Suprapubic skin (tissue), 4 donors: ENCODE results near the gene DTNB. TPM values are rescaled to one million over a fixed set of nuclear protein-coding genes. Genes with fewer than 3 reads are reported as not detected.

Experiments
- DNase-seq, 2 donors: peaks; one replicate each; pipeline ENCODE4 v3.0.0-alpha.2; 2019; ENCODE audit warnings: low spot score in 2 of 2
- H3K27ac ChIP-seq: fragments of 200-600 bp; sonication (generic); one replicate; pipeline ENCODE4 v1.5.1; 2019
- H3K27me3 ChIP-seq: fragments of 200-600 bp; sonication (generic); one replicate; pipeline ENCODE4 v1.5.1; 2019
- H3K36me3 ChIP-seq: fragments of 200-600 bp; sonication (generic); one replicate; pipeline ENCODE4 v1.5.1; 2019
- H3K4me1 ChIP-seq: fragments of 200-600 bp; sonication (generic); one replicate; pipeline ENCODE4 v1.5.1; 2019
- H3K4me3 ChIP-seq: fragments of 200-600 bp; sonication (generic); one replicate; pipeline ENCODE4 v1.5.1; 2019; ENCODE audit warnings: mild to moderate bottlenecking
- H3K9me3 ChIP-seq: fragments of 200-600 bp; sonication (generic); one replicate; pipeline ENCODE4 v1.5.1; 2019
- CTCF ChIP-seq, 2 donors: fragments of 200-600 bp in 1 of 2; fragments of 450-650 bp in 1 of 2; sonication (generic) in 1 of 2; IDR thresholded peaks; one replicate each; pipeline ENCODE4 v1.5.1; 2016 to 2019; ENCODE audit warnings: antibody characterized with exemption in 2 of 2, mild to moderate bottlenecking in 1 of 2, moderate library complexity in 1 of 2
- EP300 ChIP-seq: sonication (generic); formaldehyde crosslinking; IDR thresholded peaks from one replicate; pipeline ENCODE4 v1.6.1; 2017; ENCODE audit warnings: antibody characterized with exemption
- POLR2A ChIP-seq, 2 donors: fragments of 450-650 bp; IDR thresholded peaks; one replicate each; pipeline ENCODE4 v1.6.1; 2017; ENCODE audit warnings: antibody characterized with exemption in 2 of 2, mild to moderate bottlenecking in 2 of 2, moderate library complexity in 2 of 2
- POLR2AphosphoS5 ChIP-seq, 3 donors: sonication (generic); formaldehyde crosslinking; IDR thresholded peaks; one replicate each; pipeline ENCODE4 v1.6.1; 2017; ENCODE audit warnings: antibody characterized with exemption in 3 of 3
- WGBS: methylation state at CpG from one replicate; pipeline ENCODE4 v1.1.5; 2018; 5-methylcytosine and 5-hydroxymethylcytosine counted together
- total RNA-seq, 4 donors: library from RNA; depleted of rRNA; stranded (reverse); fragments of >200 nt; gene quantifications; one replicate each; pipeline ENCODE4 v1.1.0, GENCODE V29; 2016

The DTNB gene
- total RNA-seq, 4 donors from 2014 or later = 11.8 to 40.1 (median 24.1) TPM

- no peak for DNase-seq
- H3K9me3 ChIP-seq = no peaks in the 10 kb centered on the region
- no peak for TF ChIP-seq EP300
- no peak for TF ChIP-seq CTCF (IDR thresholded peaks at IDR 0.05)
- no peak for TF ChIP-seq POLR2AphosphoS5 (IDR thresholded peaks at IDR 0.05)
- no peak for TF ChIP-seq POLR2A (IDR thresholded peaks at IDR 0.05)
- H3K4me3 ChIP-seq = no peak overlapping the region
- no peaks in the 10 kb centered on the region for H3K36me3 ChIP-seq
- no peak overlapping the region for H3K27ac ChIP-seq
- H3K27me3 ChIP-seq = no peaks in the 10 kb centered on the region
- no peaks in the 10 kb centered on the region for H3K4me1 ChIP-seq
- WGBS = 97% methylated on average over 3 of the region's 3 CpGs
Observed at GRCh38 chr2:25499157-25499556, 174.2 kb downstream of the DTNB start.

DNA sequence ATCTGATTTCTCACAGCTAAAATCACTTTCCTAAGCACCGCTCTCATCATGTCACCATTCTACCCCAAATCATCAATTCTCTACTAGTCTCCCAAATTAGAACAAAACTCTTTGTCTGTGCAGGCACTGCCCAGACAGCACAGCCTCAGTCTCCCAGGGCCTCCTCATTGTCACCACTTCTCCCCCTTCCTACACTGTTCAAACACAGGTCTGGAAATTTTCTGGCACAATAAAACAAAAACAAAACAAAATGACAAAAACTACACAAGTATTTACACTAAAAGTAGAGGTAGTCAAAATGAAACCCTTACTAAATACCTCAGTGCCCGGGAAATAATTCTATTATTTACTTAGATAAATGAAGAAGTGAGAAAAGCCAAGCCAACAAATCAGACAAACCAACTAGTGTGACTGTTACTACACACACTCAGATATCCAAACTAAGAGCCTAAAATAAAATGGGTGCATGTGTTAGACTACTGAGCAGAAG is 175.4 kb downstream of the DTNB start:
- Histone ChIP-seq H3K36me3 (no peaks in the 10 kb centered on the region), H3K27ac (no peak overlapping the region), H3K4me1 (no peaks in the 10 kb centered on the region), H3K9me3 (no peaks in the 10 kb centered on the region), H3K27me3 (no peaks in the 10 kb centered on the region), H3K4me3 (no peak overlapping the region)
- 90% methylated on average over 2 of the region's 2 CpGs for WGBS
- TF ChIP-seq CTCF (IDR thresholded peaks at IDR 0.05) (no peak), POLR2AphosphoS5 (IDR thresholded peaks at IDR 0.05) (no peak), POLR2A (IDR thresholded peaks at IDR 0.05) (no peak), EP300 (no peak)
- DNase-seq = no peak

GRCh38 chr2:25497229-25497917 is 176.0 kb downstream of the DTNB start:
- Histone ChIP-seq H3K36me3 (no peaks in the 10 kb centered on the region), H3K9me3 (no peaks in the 10 kb centered on the region), H3K4me3 (no peak overlapping the region), H3K27me3 (no peaks in the 10 kb centered on the region), H3K27ac (no peak overlapping the region), H3K4me1 (no peaks in the 10 kb centered on the region)
- WGBS = 89% methylated on average over 5 of the region's 5 CpGs
- no peak for DNase-seq
- TF ChIP-seq CTCF (IDR thresholded peaks at IDR 0.05) (no peak), EP300 (no peak), POLR2AphosphoS5 (IDR thresholded peaks at IDR 0.05) (no peak), POLR2A (IDR thresholded peaks at IDR 0.05) (no peak)

GRCh38 chr2:25494616-25495015 is 178.8 kb downstream of the DTNB start:
- H3K27me3 ChIP-seq = no peaks in the 10 kb centered on the region
- H3K4me3 ChIP-seq = no peak overlapping the region
- 83% methylated on average over 2 of the region's 2 CpGs for WGBS
- DNase-seq = no peak
- TF ChIP-seq POLR2A (IDR thresholded peaks at IDR 0.05) (no peak), EP300 (no peak), CTCF (IDR thresholded peaks at IDR 0.05) (no peak), POLR2AphosphoS5 (IDR thresholded peaks at IDR 0.05) (no peak)
- no peaks in the 10 kb centered on the region for H3K4me1 ChIP-seq
- H3K9me3 ChIP-seq = no peaks in the 10 kb centered on the region
- H3K36me3 ChIP-seq = no peaks in the 10 kb centered on the region
- no peak overlapping the region for H3K27ac ChIP-seq

DNA sequence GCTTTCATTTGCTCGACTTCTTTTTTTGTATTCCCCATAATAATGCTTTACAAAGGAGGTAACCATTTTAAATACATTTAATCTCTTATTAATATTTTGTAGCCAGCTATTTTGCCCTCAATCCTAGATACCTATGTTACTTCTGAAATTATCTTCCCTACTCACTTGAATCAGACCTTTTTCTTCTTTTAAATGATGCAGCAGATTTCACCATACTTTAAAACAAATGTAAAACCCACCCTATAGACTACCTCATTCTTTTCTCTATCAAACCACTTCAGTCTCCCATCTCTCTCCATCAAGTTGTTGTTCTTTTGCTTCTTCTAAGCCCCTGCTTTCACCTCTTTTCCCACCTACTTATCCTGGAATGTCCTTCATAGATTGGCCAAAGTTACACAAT is 180.2 kb downstream of the DTNB start:
- Histone ChIP-seq H3K4me1 (no peaks in the 10 kb centered on the region), H3K27me3 (no peaks in the 10 kb centered on the region), H3K4me3 (no peak overlapping the region), H3K36me3 (no peaks in the 10 kb centered on the region), H3K27ac (no peak overlapping the region), H3K9me3 (no peaks in the 10 kb centered on the region)
- TF ChIP-seq POLR2A (IDR thresholded peaks at IDR 0.05) (no peak), POLR2AphosphoS5 (IDR thresholded peaks at IDR 0.05) (no peak), EP300 (no peak), CTCF (IDR thresholded peaks at IDR 0.05) (no peak)
- DNase-seq = no peak
- 80% methylated on average over 1 of the region's 1 CpG for WGBS
